MV-4-11 (cell line): ENCODE data around the gene PTPRT.

Source experiments
- DNase-seq: peaks from one replicate; lab custom pipeline; 2025; lab: John Stamatoyannopoulos, UW

The PTPRT gene

DNA sequence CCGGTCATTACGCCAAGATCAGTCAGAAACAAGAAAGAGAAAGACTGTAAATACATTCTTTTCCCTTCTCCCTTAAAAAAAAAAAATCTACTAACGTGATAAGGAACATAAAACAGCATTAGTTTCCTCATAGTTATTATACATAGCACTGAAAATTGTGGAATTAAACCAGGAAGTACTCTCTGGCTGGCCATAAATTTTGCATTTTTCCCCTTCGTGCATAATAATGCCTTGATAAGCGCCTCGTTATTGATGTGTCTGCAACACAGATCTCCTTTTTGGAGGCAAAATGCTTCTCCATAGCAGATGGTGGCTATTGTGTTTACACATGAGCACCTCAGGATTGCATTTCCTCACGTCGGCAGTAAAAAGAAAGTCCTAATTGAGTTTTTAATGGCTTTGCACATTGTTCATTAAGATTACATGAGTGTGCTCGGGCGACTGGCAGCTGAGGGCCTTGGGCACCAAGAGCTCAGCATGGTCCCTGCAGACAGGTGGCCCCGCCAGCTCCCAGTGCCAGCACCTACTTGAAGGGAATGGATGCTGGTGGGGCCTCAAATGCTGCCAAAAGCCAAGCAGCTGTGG is 394.5 kb downstream of the PTPRT start:
- DNase-seq, result no peak

DNA sequence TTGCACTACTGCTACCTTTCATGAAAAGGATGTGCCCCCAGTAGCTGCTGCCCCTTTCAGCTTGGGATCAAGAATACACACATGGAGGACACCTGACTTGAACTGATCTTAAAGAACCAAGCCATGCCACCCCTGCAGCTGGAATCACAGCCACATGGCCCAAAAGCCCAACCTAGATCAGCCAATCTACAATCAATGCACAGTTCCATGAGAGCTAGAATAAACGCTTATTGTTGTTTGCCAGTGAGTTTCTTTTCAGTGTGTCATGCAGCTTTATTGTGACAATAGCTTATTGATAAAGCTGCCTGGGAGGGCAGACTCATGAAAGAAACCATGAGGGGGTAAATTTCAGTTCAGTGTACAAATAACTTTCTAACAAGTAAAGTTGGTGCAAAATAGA is 397.7 kb downstream of the PTPRT start:
- DNase-seq, result no peak

GRCh38 chr20:42790111-42790510 is 399.6 kb downstream of the PTPRT start:
- no peak for DNase-seq

DNA sequence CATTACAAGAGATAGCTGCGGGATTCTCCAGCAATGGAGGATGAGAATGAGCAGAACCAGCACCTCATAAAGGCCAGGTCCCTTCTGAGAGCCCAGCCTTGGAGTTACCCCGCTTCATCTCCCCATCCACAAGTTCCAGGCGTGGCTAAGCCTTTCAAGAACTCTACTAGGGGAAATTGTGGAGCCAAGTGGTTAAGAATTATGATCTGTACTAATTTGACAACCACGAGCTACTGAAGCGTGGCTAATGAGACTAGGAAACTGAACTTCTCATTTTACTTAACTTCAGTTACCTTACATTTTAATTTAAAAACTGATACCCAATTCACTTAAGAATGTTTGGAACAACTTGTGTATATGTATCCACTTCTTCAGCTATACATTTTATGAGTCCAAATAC is 401.0 kb downstream of the PTPRT start:
- DNase-seq, result no peak

DNA sequence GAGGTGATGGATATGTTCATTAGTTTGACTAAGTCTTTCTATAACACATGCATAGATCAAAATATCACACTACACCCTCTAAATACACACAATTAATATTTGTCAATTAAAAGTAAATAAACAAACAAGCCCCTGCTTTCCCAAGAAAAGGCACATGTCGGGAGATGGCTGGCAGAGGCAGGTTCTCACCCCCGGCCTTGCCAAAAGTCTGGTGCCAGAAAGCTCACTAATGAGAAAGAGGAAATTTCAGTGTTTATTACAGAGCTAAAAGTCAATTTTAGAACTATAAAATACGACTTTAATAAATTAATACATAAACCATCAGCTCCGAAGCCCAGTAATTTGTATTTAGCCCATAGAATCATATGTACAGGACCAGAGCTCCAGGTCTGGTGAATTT is 404.7 kb downstream of the PTPRT start:
- DNase-seq, result no peak

- DNase-seq, result no peak
Observed at GRCh38 chr20:42779216-42779615, 410.5 kb downstream of the PTPRT start.

DNA sequence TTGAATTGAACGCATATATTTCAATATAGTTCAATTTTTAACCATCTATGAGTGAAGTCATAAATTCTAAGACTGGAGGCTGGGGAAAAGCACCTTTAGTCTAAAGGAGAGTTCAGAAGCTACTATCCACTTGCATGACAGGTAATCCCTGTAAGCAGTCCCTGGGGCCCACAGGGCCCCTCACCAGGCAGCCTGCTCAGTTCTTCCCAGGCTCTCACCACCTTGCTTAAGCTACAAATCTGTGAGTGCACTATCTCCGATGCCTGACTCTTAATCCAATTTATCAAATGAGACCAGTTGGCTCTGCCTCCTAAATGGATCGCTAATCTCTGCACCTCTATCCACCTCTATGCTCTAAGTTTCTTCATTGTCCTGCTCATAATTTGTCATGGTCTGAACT is 413.8 kb downstream of the PTPRT start:
- no peak for DNase-seq

DNA sequence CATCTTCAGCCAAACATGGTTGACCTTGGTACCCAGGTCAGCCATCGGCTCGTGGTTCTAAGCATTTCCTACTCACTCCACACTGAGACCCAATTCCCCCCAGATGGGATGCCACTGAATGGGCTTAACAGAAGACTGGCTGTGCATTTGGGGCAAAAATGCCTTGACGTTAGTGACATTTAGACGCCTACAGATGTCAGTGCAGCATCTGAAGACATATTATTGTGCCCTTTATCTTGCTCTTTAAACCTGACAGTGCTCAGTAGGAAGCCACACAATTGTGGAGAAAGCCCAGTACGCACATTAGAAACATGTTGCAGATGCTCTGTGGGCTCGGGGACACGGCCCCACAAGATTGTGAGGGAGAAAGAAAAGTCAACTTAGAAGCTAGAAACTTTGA is 414.7 kb downstream of the PTPRT start:
- no peak for DNase-seq

DNA sequence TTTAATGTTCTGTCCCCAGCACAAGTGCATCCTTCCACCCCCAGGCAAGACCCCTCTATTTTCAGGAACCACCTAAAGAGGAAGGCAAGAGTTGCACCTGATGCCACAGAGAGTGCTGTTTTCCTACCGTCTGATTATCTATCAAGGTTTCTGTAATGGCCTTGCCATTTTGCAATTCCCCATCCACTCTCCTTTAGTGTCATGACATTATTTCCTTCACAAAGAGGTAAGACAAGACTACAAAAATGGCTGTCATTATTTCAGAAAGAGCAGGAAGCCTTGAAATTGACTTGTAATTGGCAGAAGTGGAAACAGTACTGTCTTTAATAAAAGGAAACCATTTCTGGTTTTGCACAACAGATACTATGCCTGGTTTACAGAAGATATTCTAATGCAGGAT is 426.7 kb downstream of the PTPRT start:
- no peak for DNase-seq

DNA sequence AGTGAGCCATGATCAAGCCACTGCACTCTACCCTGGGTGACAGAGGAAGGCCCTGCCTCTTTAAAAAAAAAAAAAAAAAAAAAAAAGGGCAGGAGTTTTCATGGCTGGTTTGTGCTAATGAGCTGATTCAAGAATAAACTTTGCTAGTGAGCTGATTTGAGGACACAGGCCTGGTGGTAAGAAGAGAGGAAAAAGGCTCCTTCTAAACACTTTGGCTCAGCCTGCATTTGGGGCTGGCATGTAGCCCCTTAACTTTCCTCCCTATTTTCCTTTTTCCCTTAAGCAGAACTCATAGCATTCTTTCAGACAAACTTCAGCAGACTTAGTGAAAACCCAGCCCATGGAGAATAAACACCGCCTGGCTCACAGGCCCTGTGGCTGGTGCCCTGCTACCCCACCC is 432.7 kb downstream of the PTPRT start:
- DNase-seq, result no peak

GRCh38 chr20:42754706-42755105 is 435.0 kb downstream of the PTPRT start:
- DNase-seq, result no peak

DNA sequence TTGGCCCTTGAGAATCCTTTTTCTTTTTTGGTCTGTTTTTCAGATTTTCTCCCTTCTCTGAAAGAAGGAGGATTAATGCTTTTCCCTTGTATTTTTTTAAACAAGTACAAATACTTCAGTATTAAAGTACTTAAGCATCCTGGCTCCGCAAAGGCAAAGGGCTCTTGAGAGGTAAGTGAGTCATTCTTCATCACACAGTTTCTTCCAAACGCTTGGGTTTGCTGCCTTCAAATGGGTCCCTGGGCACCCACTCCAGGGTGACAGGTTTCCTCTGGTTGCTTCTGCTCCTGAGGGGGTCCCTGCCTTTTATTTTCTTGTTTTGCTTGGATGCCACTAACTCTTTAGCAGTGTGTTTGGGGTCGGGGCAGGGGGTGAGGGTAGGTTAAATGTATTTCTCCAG is 437.1 kb downstream of the PTPRT start:
- DNase-seq, result no peak

GRCh38 chr20:42749556-42749955 is 440.1 kb downstream of the PTPRT start:
- DNase-seq, result no peak

- DNase-seq, result no peak
Observed at GRCh38 chr20:42747765-42748411, 441.8 kb downstream of the PTPRT start.

DNA sequence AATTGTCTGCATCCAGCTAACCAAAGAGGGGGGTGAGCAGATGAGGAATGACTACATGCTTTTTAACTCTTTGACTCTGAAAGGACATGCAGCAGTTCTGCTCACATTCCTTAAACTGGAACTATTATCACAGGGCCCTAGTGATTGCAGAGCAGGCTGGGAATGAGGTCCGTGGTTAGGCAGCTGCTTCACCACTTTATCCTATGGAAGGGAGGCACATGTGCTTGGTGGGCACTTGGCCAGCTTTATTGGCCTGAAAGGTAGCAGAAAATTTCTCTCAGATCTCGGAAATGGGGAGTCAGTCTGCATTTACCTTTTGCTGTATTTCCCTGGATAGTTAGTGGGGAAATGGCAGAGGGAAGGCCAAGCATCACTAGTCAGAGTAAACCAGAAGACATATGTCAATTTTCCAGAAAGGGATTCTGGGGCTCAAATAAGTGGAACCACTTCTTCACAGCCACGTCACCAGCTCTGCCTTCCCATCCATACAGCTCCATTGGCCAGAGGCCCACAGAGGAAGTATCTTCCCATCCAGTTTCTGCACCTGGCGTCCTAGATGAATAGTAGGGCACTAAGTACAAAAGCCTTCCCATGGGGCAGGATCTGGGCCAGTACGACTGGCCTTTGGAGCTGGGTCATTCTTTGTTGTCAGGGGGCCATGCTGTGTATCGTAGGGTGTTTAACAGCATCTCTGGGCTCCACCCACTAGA is 444.8 kb downstream of the PTPRT start:
- no peak for DNase-seq

GRCh38 chr20:42742926-42743325 is 446.8 kb downstream of the PTPRT start:
- DNase-seq, result no peak

- no peak for DNase-seq
Observed at GRCh38 chr20:42741906-42742305, 447.8 kb downstream of the PTPRT start.

GRCh38 chr20:42740226-42740870 is 449.4 kb downstream of the PTPRT start:
- DNase-seq, result no peak

DNA sequence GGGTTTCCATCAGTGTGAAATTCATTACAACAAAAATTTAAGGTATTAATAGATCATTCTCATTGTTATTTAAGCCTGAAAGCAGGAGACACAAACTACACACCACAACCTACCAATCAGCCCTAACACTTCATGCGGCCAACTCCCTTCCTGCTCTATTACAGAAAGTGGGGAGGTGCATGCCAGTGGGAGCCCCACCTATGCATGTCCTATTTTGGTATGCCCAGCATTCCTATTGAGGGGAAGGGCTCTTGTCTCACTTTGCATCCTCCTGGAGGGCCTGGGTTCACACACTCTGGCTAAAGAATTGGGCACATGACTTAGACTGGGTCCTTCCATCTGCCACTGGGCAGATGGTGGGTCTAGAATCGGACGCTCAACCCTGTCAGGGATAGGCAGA is 450.0 kb downstream of the PTPRT start:
- DNase-seq, result no peak

GRCh38 chr20:42735539-42735938 is 454.2 kb downstream of the PTPRT start:
- no peak for DNase-seq

DNA sequence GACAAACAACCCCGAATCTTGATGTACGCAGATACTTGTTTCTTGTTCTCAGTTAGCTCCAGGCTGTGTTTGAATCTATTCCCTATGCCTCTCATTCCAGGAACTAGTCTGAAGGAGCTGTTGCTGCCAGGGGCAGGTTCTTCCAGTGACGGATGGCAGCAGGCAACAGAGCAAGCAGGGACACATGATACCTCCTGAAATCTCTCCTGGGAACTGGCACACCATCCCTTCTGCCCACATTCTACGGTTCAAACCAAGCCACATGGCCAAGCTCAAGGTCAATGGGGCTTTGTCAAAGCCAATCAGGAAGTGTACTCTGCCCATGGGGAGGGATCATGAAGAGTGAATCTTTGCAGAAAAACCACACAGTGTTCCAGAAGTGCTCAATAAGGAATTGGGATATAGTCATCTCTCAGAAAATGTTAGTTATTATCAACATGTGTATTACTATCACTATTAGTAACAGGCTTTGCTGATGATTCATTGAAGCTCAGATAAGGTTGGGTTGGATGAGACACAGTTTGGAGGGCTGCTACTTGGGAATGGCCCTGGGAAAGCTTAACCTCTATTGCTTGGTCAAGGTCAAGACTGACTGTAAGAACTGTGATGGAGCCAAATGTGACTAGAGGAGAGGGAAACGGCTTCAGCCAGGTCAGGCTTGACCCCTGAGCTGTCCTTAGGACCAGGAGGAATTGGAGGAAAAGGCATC is 454.9 kb downstream of the PTPRT start:
- DNase-seq, result no peak

- DNase-seq, result no peak
Observed at GRCh38 chr20:42721923-42722322, 467.8 kb downstream of the PTPRT start.
